ENCODE results near the gene OSBPL1A.

DNA sequence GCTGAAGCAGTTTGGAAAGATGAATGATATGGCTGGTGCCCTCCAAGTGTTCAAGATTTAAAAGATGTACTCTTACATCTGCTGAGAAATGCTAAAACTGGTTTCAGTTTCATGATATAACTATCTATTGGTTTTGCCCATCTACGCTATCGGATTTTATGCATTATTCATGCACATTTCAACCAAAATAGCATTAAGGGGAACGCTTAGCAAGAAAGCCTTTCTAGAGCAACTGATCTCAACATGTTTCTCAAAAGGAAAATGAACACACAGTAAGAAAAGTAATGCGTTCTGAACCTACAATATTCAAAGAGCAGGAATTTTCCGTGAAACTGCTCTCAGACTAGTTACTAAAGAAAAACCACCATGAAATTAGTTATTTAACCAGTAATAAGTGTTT is 164.8 kb downstream of the OSBPL1A start:
- no peak for TF ChIP-seq POLR2A (IDR thresholded peaks at IDR 0.05)
- TF ChIP-seq, protein P1, sequence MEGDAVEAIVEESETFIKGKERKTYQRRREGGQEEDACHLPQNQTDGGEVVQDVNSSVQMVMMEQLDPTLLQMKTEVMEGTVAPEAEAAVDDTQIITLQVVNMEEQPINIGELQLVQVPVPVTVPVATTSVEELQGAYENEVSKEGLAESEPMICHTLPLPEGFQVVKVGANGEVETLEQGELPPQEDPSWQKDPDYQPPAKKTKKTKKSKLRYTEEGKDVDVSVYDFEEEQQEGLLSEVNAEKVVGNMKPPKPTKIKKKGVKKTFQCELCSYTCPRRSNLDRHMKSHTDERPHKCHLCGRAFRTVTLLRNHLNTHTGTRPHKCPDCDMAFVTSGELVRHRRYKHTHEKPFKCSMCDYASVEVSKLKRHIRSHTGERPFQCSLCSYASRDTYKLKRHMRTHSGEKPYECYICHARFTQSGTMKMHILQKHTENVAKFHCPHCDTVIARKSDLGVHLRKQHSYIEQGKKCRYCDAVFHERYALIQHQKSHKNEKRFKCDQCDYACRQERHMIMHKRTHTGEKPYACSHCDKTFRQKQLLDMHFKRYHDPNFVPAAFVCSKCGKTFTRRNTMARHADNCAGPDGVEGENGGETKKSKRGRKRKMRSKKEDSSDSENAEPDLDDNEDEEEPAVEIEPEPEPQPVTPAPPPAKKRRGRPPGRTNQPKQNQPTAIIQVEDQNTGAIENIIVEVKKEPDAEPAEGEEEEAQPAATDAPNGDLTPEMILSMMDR (IDR thresholded peaks at IDR 0.05 in 4 of 5, conservative IDR thresholded peaks at IDR 0.05 in 1 of 5): no peak
